H54 (cell line): Measurements from ENCODE around the gene KIAA0825.

Experiments
- DNase-seq: peaks from one replicate; pipeline ENCODE4 v3.0.0; 2011; ENCODE audit warnings: low spot score, mixed read lengths; ENCODE audit not compliant: insufficient read length
- FAIRE-seq: peaks from 3 replicates; lab custom pipeline; 2011; peaks lifted over from hg19 to GRCh38; lab: Jason Lieb, UNC
- POLR2A ChIP-seq: IDR thresholded peaks from 2 replicates; pipeline ENCODE4 v1.6.1; 2011; ENCODE audit warnings: low read depth, mild to moderate bottlenecking, low read length

The KIAA0825 gene

DNA sequence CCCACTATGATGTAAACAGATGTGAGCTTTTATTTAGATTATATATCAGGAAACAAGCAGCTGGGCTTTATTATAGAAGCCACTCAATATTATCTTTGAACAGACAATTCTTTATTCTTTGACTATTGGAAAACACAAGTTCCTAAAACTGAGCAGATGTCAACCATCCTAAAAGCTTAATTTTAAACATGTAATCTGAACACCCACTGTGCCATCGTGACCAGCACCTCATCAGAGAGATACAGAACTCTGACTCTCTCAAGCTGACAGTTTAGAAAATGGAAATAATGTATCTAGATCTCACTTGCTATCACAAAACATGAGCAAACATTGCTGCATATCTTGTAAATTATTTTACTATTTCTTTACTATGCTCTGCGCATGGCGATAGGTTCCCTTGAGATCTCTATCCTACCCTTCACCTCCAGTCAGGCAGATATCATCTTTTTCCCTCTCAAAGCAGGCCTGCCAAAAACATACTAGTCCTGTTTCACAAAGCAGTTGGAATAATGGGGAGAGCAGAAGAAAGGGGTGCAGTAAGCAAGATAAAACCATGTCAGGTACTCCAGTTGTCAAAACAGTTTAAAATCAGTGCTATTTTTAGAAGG lies 151.0 kb downstream of the KIAA0825 start:
- DNase-seq (no peak), FAIRE-seq (no peak)
- no peak for TF ChIP-seq POLR2A

GRCh38 chr5:94463739-94464138 lies 154.7 kb downstream of the KIAA0825 start:
- no peak for TF ChIP-seq POLR2A
- FAIRE-seq (no peak), DNase-seq (no peak)

DNA sequence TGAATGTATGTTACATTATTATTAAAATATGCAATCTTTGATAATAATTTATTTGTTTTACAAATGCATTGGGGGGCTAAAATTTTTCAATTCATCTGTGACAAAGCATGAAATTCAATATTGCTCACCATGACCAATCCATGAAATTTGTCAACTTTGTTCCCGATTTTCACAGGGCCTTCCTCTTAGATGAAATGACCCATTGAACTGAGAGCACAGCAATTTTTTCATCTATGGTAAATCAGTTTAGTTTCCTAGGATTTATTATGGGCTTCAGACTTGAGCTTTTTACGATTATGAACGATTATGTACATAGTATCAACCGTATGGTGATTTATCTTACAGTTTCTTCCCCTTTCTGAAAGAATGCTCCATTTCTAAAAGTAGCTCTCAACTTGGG lies 157.3 kb downstream of the KIAA0825 start:
- no peak for DNase-seq
- no peak for TF ChIP-seq POLR2A
- FAIRE-seq = no peak

GRCh38 chr5:94459915-94460314 lies 158.5 kb downstream of the KIAA0825 start:
- DNase-seq (no peak), FAIRE-seq (no peak)
- TF ChIP-seq POLR2A = no peak

GRCh38 chr5:94457788-94458187 lies 160.6 kb downstream of the KIAA0825 start:
- no peak for TF ChIP-seq POLR2A
- DNase-seq (no peak), FAIRE-seq (no peak)

DNA sequence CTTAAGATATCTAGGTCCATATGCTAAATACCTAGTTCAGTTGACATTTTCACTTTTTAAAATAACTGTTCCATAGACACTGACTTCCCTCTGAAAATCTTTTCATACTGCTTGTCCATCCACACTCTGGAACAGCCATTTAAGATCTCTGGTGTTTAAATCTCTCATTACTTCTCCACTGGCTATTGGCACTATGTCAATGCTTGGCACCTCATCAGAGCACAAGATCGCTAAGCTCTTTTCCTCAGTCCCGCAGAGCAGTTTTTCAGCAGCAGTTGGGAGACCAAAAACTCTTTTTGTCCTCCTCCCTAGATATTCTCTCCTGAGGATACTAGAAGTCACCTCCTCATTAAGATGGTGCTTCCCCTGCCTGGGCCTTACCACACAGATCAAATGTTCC lies 172.7 kb downstream of the KIAA0825 start:
- no peak for FAIRE-seq
- no peak for TF ChIP-seq POLR2A

DNA sequence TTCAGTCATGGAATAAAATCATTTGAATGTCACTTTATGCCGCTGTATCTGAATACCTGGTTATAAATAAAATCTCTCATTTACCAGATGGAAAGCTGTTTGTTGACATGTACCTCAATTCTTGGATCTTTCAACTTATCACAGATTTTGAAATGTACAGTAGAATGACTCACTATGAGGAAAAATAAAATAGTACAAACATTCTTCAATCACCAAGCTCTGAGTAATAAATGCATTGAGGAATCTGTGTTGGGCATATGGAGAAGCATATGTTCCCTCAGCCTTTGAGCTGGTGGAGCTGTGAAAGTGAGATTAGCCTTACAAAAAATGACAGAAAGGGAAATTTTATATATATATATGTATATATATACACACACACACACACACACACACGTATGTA lies 175.4 kb downstream of the KIAA0825 start:
- FAIRE-seq = no peak

More for the DNA sequence above, 172.7 kb downstream of the KIAA0825 start:
- no peak for DNase-seq

DNA sequence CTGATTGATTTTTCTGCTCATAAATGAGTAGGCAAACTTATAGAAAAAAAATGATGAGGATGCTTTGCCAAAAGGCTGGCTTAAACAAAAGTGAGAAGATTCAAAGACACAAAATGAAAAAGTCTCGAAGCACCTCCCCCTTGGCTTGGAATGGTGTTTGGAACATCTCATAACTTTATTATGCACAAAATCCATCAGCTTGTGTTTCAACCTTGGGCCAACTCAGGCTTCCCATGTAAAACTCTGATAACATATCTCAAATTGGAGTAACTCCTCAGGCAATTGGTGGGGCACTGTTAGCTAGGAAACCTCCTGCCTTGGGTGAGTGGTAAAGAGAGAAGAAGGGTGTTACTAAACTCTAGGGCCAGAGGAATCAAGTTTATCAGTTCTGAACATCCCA lies 176.3 kb downstream of the KIAA0825 start:
- FAIRE-seq (no peak), DNase-seq (no peak)
- TF ChIP-seq POLR2A = no peak

More for the DNA sequence above, 175.4 kb downstream of the KIAA0825 start:
- DNase-seq = no peak
- TF ChIP-seq POLR2A = no peak

GRCh38 chr5:94440015-94440414 lies 178.4 kb downstream of the KIAA0825 start:
- no peak for TF ChIP-seq POLR2A
- DNase-seq (no peak), FAIRE-seq (no peak)

DNA sequence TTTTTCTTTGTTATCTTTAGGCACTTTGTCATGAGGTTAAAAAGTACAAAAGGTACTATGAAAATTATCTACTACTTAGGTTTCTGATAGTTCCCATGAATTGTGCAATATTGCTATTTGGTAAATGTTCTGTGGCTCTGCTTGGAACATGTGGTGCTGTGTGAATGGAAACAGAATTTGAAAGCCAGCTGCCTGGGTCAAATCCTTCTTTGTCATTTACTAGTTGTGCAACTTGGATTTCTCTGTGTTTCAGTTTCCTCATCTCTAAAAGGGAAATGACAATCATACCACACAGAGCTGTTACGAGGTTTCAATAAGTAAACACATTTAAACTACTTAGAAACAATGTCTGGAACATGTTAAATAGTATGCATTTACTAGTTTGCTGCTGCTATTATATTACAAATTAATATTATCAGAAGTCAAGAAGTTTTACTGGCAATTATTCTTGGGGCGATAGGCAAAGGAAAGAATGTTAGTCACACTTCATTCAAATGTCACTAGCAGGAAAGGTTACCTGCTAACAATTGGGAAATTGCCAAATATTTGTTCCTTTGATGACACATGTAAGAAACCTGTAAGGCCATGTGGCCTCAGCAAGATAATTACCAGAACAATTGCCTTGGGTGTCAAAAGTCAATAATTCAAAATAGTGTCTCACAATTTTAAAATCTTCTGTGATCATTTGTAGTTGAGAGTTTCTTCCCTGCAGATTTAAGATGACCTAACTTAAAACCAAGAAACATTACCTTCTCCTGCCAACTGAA lies 184.8 kb downstream of the KIAA0825 start:
- TF ChIP-seq POLR2A = no peak
- DNase-seq (no peak), FAIRE-seq (no peak)

DNA sequence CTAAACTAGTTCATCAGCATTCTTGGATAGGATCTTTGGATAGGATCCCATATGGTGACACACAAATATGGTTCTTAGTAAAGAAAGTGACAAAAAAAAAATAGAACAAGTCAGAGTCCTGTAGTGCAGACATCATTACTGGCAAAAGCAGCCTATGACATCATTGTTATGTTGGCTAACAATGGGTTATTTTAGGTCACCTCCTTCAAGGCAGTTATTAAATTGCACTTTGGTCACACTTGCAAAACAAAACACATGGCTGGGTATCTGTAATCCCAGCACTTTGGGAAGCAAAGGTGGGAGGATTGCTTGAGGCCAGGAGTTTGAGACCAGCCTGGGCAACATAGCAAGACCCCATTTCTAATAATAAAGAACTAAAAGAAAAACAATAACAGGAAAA lies 185.9 kb downstream of the KIAA0825 start:
- DNase-seq (no peak), FAIRE-seq (no peak)
- no peak for TF ChIP-seq POLR2A

GRCh38 chr5:94431696-94432095 lies 186.7 kb downstream of the KIAA0825 start:
- TF ChIP-seq POLR2A = no peak
- FAIRE-seq = no peak
- DNase-seq = no peak

DNA sequence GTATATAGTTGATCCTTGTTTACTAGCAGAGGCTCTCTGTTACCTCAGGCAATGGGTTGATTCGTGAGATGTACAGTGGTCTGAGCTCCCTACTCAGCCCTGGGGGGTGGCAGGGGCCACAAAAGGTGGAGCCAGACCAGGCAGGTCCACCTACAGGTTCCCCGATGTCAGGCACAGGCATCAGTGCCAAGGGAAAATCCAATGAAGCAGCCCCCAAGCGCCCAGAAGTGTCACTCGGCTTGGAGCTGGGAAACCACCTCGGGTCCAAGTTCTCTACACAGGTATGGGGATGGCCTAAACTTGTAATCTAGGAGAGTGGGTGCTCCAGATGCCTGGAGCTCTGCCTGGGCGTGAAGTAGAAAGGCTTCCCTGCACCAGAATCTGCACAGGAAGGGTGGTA lies 188.8 kb downstream of the KIAA0825 start:
- no peak for TF ChIP-seq POLR2A
- FAIRE-seq (no peak), DNase-seq (no peak)

- no peak for FAIRE-seq
- DNase-seq = no peak
- no peak for TF ChIP-seq POLR2A
These were observed 193.0 kb downstream of the KIAA0825 start for GRCh38 chr5:94425396-94425795.

GRCh38 chr5:94423411-94423810 lies 195.0 kb downstream of the KIAA0825 start:
- TF ChIP-seq POLR2A = no peak
- DNase-seq = no peak
- FAIRE-seq = no peak
